ENCODE data around the gene ADGRG1. TPM values are rescaled to one million over a fixed set of nuclear protein-coding genes. Genes with fewer than 3 reads are reported as not detected.

ADGRG1 gene
- polyA plus RNA-seq, 1 of the 3 experiments (the other 2 are of a cell fraction) = 7.4 TPM

- Histone ChIP-seq H3K4me1 (ENCODE audit: control insufficient read depth in 1 of 2, insufficient read depth in 2 of 2, low read depth in 1 of 2, low read length in 1 of 2) (peaks cover 0 to 13% of the 10 kb centered on the region in 2 experiments; a peak in 1 of 4 replicates), H3K27ac (ENCODE audit: low read depth in 2 of 2, low read length in 1 of 2) (no peak overlapping the region), H3K9me3 (peaks cover 5% of the 10 kb centered on the region), H3K9me2 (no peaks in the 10 kb centered on the region), H2AFZ (ENCODE audit: low read depth) (no peak overlapping the region), H4K20me1 (ENCODE audit: insufficient read depth) (no peaks in the 10 kb centered on the region), H3K79me2 (ENCODE audit: insufficient read depth) (no peaks in the 10 kb centered on the region), H3K4me3 (ENCODE audit: low read depth in 2 of 2, low read length in 1 of 2) (no peak overlapping the region), H3F3A (replicated peaks; ENCODE audit: insufficient read depth) (no peaks in the 10 kb centered on the region), H3K27me3 (ENCODE audit: insufficient read depth) (no peaks in the 10 kb centered on the region), H3K36me3 (replicated peaks in 1 of 2; ENCODE audit: control insufficient read depth in 1 of 2, insufficient read depth in 2 of 2, low read length in 1 of 2) (no peaks in the 10 kb centered on the region), H3K4me2 (no peak overlapping the region), H3K9ac (no peak overlapping the region)
- no peak for TF ChIP-seq EP300 (IDR thresholded peaks at IDR 0.05; ENCODE audit: borderline replicate concordance in 1 of 2, low read depth in 1 of 2, low read length in 1 of 2)
- no peak for TF ChIP-seq RFX5 (IDR thresholded peaks at IDR 0.05; ENCODE audit: low read length)
- TF ChIP-seq GABPA (IDR thresholded peaks at IDR 0.05; ENCODE audit: low read depth) = no peak
- TF ChIP-seq CTCF (IDR thresholded peaks at IDR 0.05) = no peak
- no peak for TF ChIP-seq MXI1 (IDR thresholded peaks at IDR 0.05; ENCODE audit: low read depth, low read length)
- no peak for TF ChIP-seq POLR2AphosphoS5 (IDR thresholded peaks at IDR 0.05; ENCODE audit: low read depth, low read length)
- TF ChIP-seq GATA2 (CRISPR knock-in tag; IDR thresholded peaks at IDR 0.05) = no peak
- 100% methylated on average over 1 of the region's 1 CpG for WGBS (ENCODE audit: low lambda C conversion rate)
- DNase-seq = no peak
- ChIA-PET POLR2A (no interaction called here), CTCF (interaction anchor here (0.7 to 8.3 kb wide), 5 partner anchors 15 to 116 kb away, joined by 3 to 116 read pairs (median 3); no protein-coding TSS in a partner anchor)
Observed at GRCh38 chr16:57593990-57594389, 34.4 kb upstream of the ADGRG1 start.

- CTCF ChIA-PET = interaction anchor here (1.6 to 8.3 kb wide), 4 partner anchors 16 to 77 kb away, joined by 3 to 116 read pairs (median 42); no protein-coding TSS in a partner anchor
- no peaks in the 10 kb centered on the region for H3K9me2 ChIP-seq
Observed at GRCh38 chr16:57594531-57595031, 33.8 kb upstream of the ADGRG1 start.

More at GRCh38 chr16:57594531-57595031, 33.8 kb upstream of the ADGRG1 start:
- no peak overlapping the region for H2AFZ ChIP-seq (ENCODE audit: low read depth)
- no peak overlapping the region for H3K9ac ChIP-seq
- H3K79me2 ChIP-seq (ENCODE audit: insufficient read depth) = no peaks in the 10 kb centered on the region
- H3F3A ChIP-seq (replicated peaks; ENCODE audit: insufficient read depth) = no peaks in the 10 kb centered on the region
- H3K27ac ChIP-seq (ENCODE audit: low read depth in 2 of 2, low read length in 1 of 2) = no peak overlapping the region
- POLR2A ChIA-PET = no interaction called here
- 31% methylated on average over 4 of the region's 4 CpGs for WGBS (ENCODE audit: low lambda C conversion rate)
- H3K9me3 ChIP-seq = peaks cover 5% of the 10 kb centered on the region
- no peaks in the 10 kb centered on the region for H3K36me3 ChIP-seq (replicated peaks in 1 of 2; ENCODE audit: control insufficient read depth in 1 of 2, insufficient read depth in 2 of 2, low read length in 1 of 2)
- no peak overlapping the region for H3K4me2 ChIP-seq
- DNase-seq = no peak
- peaks cover 0 to 13% of the 10 kb centered on the region in 2 experiments; a peak in 1 of 4 replicates for H3K4me1 ChIP-seq (ENCODE audit: control insufficient read depth in 1 of 2, insufficient read depth in 2 of 2, low read depth in 1 of 2, low read length in 1 of 2)
- no peak overlapping the region for H3K4me3 ChIP-seq (ENCODE audit: low read depth in 2 of 2, low read length in 1 of 2)
- no peaks in the 10 kb centered on the region for H4K20me1 ChIP-seq (ENCODE audit: insufficient read depth)
- H3K27me3 ChIP-seq (ENCODE audit: insufficient read depth) = no peaks in the 10 kb centered on the region
- TF ChIP-seq RFX5 (IDR thresholded peaks at IDR 0.05; ENCODE audit: low read length) (no peak), TAF1 (IDR thresholded peaks at IDR 0.05; ENCODE audit: borderline replicate concordance, low read depth, low read length) (no peak), TEAD4 (IDR thresholded peaks at IDR 0.05; ENCODE audit: borderline replicate concordance, insufficient read depth) (no peak), ZBTB33 (IDR thresholded peaks at IDR 0.05; ENCODE audit: borderline replicate concordance, low read depth) (no peak), REST (IDR thresholded peaks at IDR 0.05; ENCODE audit: low read depth, low read length) (no peak), USF1 (IDR thresholded peaks at IDR 0.05; ENCODE audit: borderline replicate concordance, low read depth) (no peak), PBX3 (IDR thresholded peaks at IDR 0.05) (no peak), MXI1 (IDR thresholded peaks at IDR 0.05; ENCODE audit: low read depth, low read length) (no peak), TCF12 (IDR thresholded peaks at IDR 0.05) (no peak), MAX (IDR thresholded peaks at IDR 0.05; ENCODE audit: low read depth) (no peak), RAD21 (IDR thresholded peaks at IDR 0.05; ENCODE audit: low read length) (no peak), SMC3 (IDR thresholded peaks at IDR 0.05; ENCODE audit: low read depth, low read length) (no peak), FOSL2 (IDR thresholded peaks at IDR 0.05; ENCODE audit: borderline replicate concordance, low read depth) (no peak)
